Measurements from ENCODE around the gene GAL3ST2. TPM values are rescaled to one million over a fixed set of nuclear protein-coding genes. Genes with fewer than 3 reads are reported as not detected.

The GAL3ST2 gene
- total RNA-seq, 4 donors from 2014 or later: 0.50 to 3.1 (median 2.8) TPM; not detected in 1

DNA sequence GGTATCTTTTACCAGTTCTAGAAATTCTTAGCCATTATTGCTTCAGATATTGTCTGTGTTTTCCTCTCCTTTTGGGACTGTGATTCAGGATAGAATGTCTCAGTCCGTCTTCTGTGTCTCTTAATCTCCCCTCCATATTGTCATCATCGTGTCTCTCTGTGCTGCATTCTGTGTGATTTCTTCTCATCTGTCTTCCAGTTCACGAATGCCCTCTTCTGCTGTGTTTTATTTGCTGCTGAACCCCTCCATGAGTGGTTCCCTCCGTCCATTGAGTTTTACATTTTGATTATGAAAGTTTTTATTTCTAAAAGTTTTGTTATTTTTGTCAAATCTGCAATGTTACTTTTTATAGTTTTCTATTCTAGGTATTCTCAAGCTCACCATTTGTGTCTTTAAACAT lies 30.5 kb upstream of the GAL3ST2 start:
- ATAC-seq (ENCODE audit: low FRiP score) (no peak), DNase-seq (ENCODE audit: low spot score) (no peak)
- TF ChIP-seq, protein P1, sequence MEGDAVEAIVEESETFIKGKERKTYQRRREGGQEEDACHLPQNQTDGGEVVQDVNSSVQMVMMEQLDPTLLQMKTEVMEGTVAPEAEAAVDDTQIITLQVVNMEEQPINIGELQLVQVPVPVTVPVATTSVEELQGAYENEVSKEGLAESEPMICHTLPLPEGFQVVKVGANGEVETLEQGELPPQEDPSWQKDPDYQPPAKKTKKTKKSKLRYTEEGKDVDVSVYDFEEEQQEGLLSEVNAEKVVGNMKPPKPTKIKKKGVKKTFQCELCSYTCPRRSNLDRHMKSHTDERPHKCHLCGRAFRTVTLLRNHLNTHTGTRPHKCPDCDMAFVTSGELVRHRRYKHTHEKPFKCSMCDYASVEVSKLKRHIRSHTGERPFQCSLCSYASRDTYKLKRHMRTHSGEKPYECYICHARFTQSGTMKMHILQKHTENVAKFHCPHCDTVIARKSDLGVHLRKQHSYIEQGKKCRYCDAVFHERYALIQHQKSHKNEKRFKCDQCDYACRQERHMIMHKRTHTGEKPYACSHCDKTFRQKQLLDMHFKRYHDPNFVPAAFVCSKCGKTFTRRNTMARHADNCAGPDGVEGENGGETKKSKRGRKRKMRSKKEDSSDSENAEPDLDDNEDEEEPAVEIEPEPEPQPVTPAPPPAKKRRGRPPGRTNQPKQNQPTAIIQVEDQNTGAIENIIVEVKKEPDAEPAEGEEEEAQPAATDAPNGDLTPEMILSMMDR (IDR thresholded peaks at IDR 0.05): no peak

DNA sequence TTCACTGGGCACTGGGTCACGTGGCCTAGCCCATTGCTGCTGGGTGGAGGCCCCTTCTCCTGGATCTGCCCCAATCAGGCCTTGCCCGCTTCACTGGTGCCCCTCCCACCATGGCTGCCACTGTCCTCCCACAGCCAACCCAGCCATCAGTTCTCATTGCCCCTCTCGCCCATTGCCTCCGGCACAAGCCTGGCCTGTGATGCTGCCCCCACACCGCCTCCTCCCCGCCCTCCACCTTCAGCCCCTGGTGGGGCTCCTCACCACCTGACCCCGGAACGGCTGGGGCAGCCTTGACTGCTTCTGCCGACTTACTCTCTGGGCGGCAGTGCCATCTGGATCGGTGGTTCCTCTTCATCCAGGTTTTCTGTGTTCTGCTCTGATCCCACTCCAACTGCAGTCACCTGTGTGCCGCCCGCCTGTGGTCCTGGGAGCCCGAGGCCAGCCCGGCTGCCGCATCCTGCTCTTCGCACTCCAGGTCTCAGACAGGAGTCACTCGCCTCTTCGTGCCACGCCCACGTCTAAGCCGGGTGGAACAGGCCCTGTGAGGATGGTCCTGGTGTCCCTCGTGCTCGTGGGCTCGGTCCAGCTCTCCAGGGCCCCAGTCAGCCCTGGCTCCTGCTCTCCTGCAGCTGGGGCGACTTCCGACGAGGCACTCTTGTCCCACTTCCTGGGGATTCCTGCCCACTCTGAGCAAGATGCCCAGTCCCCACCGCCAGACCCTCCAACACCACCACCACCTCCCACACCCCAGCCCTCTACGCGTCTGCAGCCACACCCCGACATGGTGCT lies 28.0 kb upstream of the GAL3ST2 start:
- no peak for DNase-seq (ENCODE audit: low spot score)
- ATAC-seq (ENCODE audit: low FRiP score): no peak
- TF ChIP-seq, protein P1 (IDR thresholded peaks at IDR 0.05): no peak

DNA sequence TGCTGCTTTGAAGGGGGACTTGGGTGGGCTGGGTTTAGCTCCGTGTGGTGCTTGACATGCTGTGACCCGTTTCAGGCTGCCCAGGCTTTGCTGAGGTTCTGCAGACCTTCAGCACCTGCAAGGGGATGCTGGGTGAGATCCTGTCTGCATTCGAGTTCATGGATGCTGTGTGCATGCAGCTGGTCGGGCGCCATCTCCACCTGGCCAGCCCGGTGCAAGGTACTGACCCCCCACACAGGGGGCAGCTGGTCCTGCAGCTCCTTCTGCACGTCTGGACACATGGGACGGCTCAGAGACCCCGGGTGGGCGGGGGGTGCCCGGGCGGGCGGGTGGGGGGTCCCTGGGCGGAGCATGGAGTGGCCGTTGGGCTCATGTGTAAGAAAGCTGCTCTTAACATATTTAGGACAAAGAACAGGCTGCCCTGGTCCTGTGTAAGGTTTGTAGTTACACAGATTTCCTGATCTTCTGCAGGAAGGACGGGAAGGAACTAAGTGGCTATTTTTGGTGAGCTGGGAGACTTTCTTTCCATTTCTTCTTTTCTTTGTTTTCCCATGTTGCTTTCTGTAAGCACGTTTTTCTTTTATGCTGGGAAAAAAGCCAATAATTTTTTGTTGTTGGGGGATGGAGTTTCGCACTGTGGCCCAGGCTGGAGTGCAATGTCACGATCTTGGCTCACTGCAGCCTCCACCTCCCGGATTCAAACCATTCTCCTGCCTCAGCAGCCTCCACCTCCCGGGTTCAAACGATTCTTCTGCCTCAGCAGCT lies 26.4 kb upstream of the GAL3ST2 start:
- TF ChIP-seq, protein P1 (IDR thresholded peaks at IDR 0.05): no peak
- no peak for ATAC-seq (ENCODE audit: low FRiP score)

DNA sequence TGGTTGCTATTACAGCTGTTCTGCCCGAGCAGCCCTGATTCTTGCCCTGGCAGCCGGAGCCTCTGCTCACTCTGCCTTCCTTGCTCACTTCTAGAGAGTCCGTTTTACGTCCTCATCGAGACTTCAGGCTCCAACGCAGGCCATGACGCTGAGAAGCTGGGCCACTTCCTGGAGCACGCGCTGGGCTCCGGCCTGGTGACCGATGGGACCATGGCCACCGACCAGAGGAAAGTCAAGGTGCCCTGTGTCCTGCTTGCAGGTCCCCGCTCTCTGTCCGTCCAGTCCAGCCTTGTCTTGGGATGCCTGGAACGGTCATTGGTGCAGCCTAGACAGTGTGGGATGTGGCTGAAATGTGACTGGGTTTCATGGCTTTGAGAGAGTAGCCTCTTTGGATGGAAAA lies 25.5 kb upstream of the GAL3ST2 start:
- TF ChIP-seq, protein P1 (IDR thresholded peaks at IDR 0.05): no peak
- ATAC-seq (ENCODE audit: low FRiP score): no peak
- DNase-seq (ENCODE audit: low spot score): no peak

More for the DNA sequence above, 26.4 kb upstream of the GAL3ST2 start:
- DNase-seq (ENCODE audit: low spot score): no peak

DNA sequence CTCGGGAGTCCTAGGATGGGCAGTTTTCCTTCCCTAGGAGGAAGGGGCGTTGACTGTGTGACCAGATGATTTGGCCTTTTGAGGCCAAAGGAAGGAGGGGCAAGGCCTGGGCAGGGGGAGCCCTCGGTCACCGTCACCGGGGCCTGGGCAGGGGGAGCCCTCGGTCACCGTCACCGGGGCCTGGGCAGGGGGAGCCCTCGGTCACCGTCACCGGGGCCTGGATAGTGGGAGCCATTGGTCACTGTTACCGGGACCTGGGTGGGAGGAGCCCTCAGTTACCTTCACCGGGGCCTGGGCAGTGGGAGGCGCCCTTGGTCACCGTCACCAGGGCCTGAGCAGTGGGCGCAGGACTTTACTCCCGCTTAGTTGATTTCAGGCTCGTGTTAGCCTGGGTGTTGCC lies 24.8 kb upstream of the GAL3ST2 start:
- ATAC-seq (ENCODE audit: low FRiP score): no peak
- TF ChIP-seq, protein P1 (IDR thresholded peaks at IDR 0.05): no peak
- DNase-seq (ENCODE audit: low spot score): no peak

DNA sequence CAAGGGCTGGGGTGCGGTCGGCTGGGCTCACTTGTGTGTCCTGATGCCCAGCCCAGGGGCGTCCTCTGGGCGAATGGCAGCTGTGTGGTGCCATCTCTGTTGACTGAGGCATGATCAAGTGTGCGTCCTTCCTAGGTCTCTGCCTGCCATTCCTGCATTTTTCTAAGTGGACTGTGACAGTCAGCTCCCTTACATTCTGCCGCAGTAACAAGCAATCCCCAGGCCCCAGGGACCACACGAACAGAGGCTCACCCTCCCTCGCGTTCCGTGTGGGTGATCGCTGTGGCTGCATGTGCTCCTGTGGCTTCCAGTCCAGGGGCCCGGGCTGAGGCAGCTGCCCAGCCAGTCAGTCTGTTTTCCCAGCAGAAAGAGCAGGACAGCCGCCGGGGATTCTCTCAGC lies 24.4 kb upstream of the GAL3ST2 start:
- DNase-seq (ENCODE audit: low spot score): no peak
- ATAC-seq (ENCODE audit: low FRiP score): no peak
- TF ChIP-seq, protein P1 (IDR thresholded peaks at IDR 0.05): no peak

Measured in omental fat pad (tissue), 4 donors.